CD14-positive monocyte (primary cell): ENCODE results near the gene KCTD13. TPM values are rescaled to one million over a fixed set of nuclear protein-coding genes. Genes with fewer than 3 reads are reported as not detected.

Experiments used
- DNase-seq, 3 donors: peaks; one replicate each; pipeline ENCODE4 v3.0.0-alpha.2; 2011 to 2022
- H2AFZ ChIP-seq: 2 replicates; pipeline ENCODE4 v1.6.0; 2012; ENCODE audit warnings: mild to moderate bottlenecking, low read depth, low read length, inconsistent platforms; ENCODE audit not compliant: insufficient read depth, poor library complexity, severe bottlenecking
- H3K27ac ChIP-seq, 2 donors: 1 replicate in 1 of 2; 2 replicates in 1 of 2; pipeline ENCODE4 v1.5.1; 2012 to 2013; ENCODE audit warnings: low read length in 2 of 2, control low read depth in 1 of 2, inconsistent platforms in 1 of 2, low read depth in 1 of 2, mild to moderate bottlenecking in 1 of 2
- H3K27me3 ChIP-seq, 2 donors: one replicate each; pipeline versions ENCODE4 v1.6.0 to v1.6.1; 2011 to 2013; ENCODE audit warnings: low read length in 2 of 2; ENCODE audit not compliant: control insufficient read depth in 2 of 2, insufficient read depth in 2 of 2
- H3K36me3 ChIP-seq, 2 donors: replicated peaks in 1 of 2; 1 replicate in 1 of 2; 2 replicates in 1 of 2; pipeline versions ENCODE4 v1.5.1 to v1.6.1; 2012 to 2013; ENCODE audit warnings: low read length in 2 of 2, control low read depth in 1 of 2, inconsistent platforms in 1 of 2, mild to moderate bottlenecking in 1 of 2; ENCODE audit not compliant: insufficient read depth in 2 of 2, control insufficient read depth in 1 of 2
- H3K4me1 ChIP-seq, 2 donors: 1 replicate in 1 of 2; 2 replicates in 1 of 2; pipeline versions ENCODE4 v1.5.1 to v1.6.1; 2012 to 2013; ENCODE audit warnings: low read length in 2 of 2, control low read depth in 1 of 2, inconsistent platforms in 1 of 2, mild to moderate bottlenecking in 1 of 2, moderate library complexity in 1 of 2; ENCODE audit not compliant: insufficient read depth in 2 of 2, control insufficient read depth in 1 of 2
- H3K4me2 ChIP-seq: replicated peaks from 2 replicates; pipeline ENCODE3; 2012; ENCODE audit warnings: low read length, moderate library complexity, mild to moderate bottlenecking; ENCODE audit not compliant: poor library complexity, severe bottlenecking; ENCODE audit errors: extremely low read depth
- H3K4me3 ChIP-seq, 3 experiments: fragments of 200-600 bp in 1 of 3; sonication (generic) in 1 of 3; replicated peaks in 1 of 3; 1 replicate in 2 of 3; 2 replicates in 1 of 3; pipeline ENCODE4 v1.5.1; 2011 to 2013; ENCODE audit warnings: low read length in 3 of 3, mild to moderate bottlenecking in 3 of 3, control low read depth in 2 of 3, low read depth in 2 of 3, inconsistent platforms in 1 of 3, moderate library complexity in 1 of 3
- H3K79me2 ChIP-seq: 2 replicates; pipeline ENCODE4 v1.6.0; 2012; ENCODE audit warnings: mild to moderate bottlenecking, control low read depth, inconsistent platforms, low read length, moderate library complexity; ENCODE audit not compliant: insufficient read depth
- H3K9ac ChIP-seq: 2 replicates; pipeline ENCODE4 v1.6.0; 2017; ENCODE audit warnings: low read length, mild to moderate bottlenecking; ENCODE audit not compliant: insufficient read depth, poor library complexity, severe bottlenecking
- H3K9me3 ChIP-seq, 2 donors: replicated peaks in 1 of 2; 1 replicate in 1 of 2; 2 replicates in 1 of 2; pipeline versions ENCODE4 v1.5.1 to v1.6.1; 2012 to 2013; ENCODE audit warnings: low read length in 2 of 2, control low read depth in 1 of 2; ENCODE audit not compliant: control insufficient read depth in 1 of 2, insufficient read depth in 1 of 2
- H4K20me1 ChIP-seq: 2 replicates; pipeline ENCODE4 v1.6.0; 2012; ENCODE audit warnings: mild to moderate bottlenecking, low read length, control low read depth, moderate library complexity; ENCODE audit not compliant: insufficient read depth
- H3K27ac Mint-ChIP-seq, 7 donors: one replicate each; pipeline ENCODE4 v1.8.0; 2020; ENCODE audit warnings: mild to moderate bottlenecking in 7 of 7, mixed read lengths in 7 of 7, moderate library complexity in 6 of 7, inconsistent platforms in 2 of 7
- H3K27me3 Mint-ChIP-seq, 3 donors: one replicate each; pipeline ENCODE4 v1.8.0; 2021 to 2022; ENCODE audit warnings: low read depth in 3 of 3, mild to moderate bottlenecking in 3 of 3, mixed read lengths in 3 of 3, moderate library complexity in 3 of 3, inconsistent platforms in 1 of 3
- H3K36me3 Mint-ChIP-seq, 2 donors: one replicate each; pipeline ENCODE4 v1.8.0; 2020; ENCODE audit warnings: mixed read lengths in 2 of 2, inconsistent platforms in 1 of 2, mild to moderate bottlenecking in 1 of 2
- H3K4me1 Mint-ChIP-seq: one replicate; pipeline ENCODE4 v1.8.0; 2020; ENCODE audit warnings: mild to moderate bottlenecking, mixed read lengths
- H3K4me3 Mint-ChIP-seq, 2 donors: one replicate each; pipeline ENCODE4 v1.8.0; 2020; ENCODE audit warnings: mild to moderate bottlenecking in 2 of 2, mixed read lengths in 2 of 2, moderate library complexity in 1 of 2
- H3K9me3 Mint-ChIP-seq, 7 donors: one replicate each; pipeline ENCODE4 v1.8.0; 2020 to 2022; ENCODE audit warnings: mixed read lengths in 7 of 7, mild to moderate bottlenecking in 6 of 7, moderate library complexity in 6 of 7, inconsistent platforms in 2 of 7
- CTCF ChIP-seq: fragments of 200-600 bp; IDR thresholded peaks from one replicate; pipeline ENCODE4 v1.8.0; 2022; ENCODE audit warnings: antibody characterized with exemption, mild to moderate bottlenecking
- WGBS: methylation state at CpG from one replicate; pipeline ENCODE4 v1.1.5; 2013; ENCODE audit warnings: missing lambda C conversion rate; ENCODE audit not compliant: insufficient coverage; 5-methylcytosine and 5-hydroxymethylcytosine counted together
- intact Hi-C, 2 donors: fragments of 100-400 bp; cut with micrococcal nuclease; formaldehyde crosslinking; loops; one replicate each; pipeline versions ENCODE4 v1.15.0 to v1.15.1; 2023
- polyA plus RNA-seq, 3 donors: library from polyadenylated mRNA; depleted of rRNA in 1 of 3; unstranded in 2 of 3; stranded (reverse) in 1 of 3; fragments of 300-500 nt in 2 of 3; fragments of >200 nt in 1 of 3; fragmentation: Illumina TruSeq in 2 of 3; gene quantifications; 1 replicate in 2 of 3; 2 replicates in 1 of 3; pipeline ENCODE4 v1.2.3, GENCODE V29; 2012 to 2021

Gene KCTD13
- polyA plus RNA-seq, 3 donors = 4.0 to 36.6 (median 4.7) TPM

DNA sequence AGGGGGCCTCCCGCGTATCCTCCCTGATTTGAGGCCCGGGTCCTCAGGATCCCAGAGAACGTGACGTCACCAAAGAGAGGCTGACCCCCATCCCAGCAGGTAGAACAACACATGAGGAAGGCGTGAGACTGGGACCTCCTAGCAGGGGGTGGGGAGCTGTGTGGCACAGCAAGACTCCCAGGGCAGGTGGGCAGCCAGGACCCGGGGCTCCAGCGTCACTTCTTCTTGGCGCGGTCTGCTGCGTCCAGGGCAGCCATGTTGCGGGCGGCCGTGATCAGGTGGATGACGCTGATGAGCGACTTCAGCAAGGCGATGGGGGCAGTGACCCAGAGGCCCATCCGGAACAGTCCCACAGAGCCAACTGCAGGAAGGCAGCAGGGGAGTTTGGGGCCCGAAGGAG is 67.1 kb downstream of the KCTD13 start:
- Mint-ChIP-seq H3K36me3 (peaks cover 33 to 40% of the 10 kb centered on the region in 2 donors), H3K27me3 (peaks cover 0 to 3% (median 2%) of the 10 kb centered on the region in 3 donors), H3K9me3 (peaks cover 0 to 2% (median 0%) of the 10 kb centered on the region in 7 donors), H3K27ac (peak overlapping the region in 1 of 7 donors; percentile 66), H3K4me1 (peaks cover 23% of the 10 kb centered on the region), H3K4me3 (no peak overlapping the region)
- WGBS = 95% methylated on average over 17 of the region's 19 CpGs
- H2AFZ ChIP-seq = no peak overlapping the region
- H3K4me2 ChIP-seq = no peak overlapping the region
- H3K36me3 ChIP-seq = peaks cover 30 to 34% of the 10 kb centered on the region in 2 donors
- H3K9me3 ChIP-seq = no peaks in the 10 kb centered on the region
- TF ChIP-seq CTCF = no peak
- H3K4me3 ChIP-seq = no peak overlapping the region
- intact Hi-C loops = no loop called here
- no peak overlapping the region for H3K27ac ChIP-seq
- peaks cover 23% of the 10 kb centered on the region for H3K79me2 ChIP-seq
- H3K9ac ChIP-seq = no peak overlapping the region
- H3K27me3 ChIP-seq = no peaks in the 10 kb centered on the region
- DNase-seq = no peak
- H4K20me1 ChIP-seq = peaks cover 23% of the 10 kb centered on the region
- H3K4me1 ChIP-seq = peaks cover 13 to 24% of the 10 kb centered on the region in 2 donors

DNA sequence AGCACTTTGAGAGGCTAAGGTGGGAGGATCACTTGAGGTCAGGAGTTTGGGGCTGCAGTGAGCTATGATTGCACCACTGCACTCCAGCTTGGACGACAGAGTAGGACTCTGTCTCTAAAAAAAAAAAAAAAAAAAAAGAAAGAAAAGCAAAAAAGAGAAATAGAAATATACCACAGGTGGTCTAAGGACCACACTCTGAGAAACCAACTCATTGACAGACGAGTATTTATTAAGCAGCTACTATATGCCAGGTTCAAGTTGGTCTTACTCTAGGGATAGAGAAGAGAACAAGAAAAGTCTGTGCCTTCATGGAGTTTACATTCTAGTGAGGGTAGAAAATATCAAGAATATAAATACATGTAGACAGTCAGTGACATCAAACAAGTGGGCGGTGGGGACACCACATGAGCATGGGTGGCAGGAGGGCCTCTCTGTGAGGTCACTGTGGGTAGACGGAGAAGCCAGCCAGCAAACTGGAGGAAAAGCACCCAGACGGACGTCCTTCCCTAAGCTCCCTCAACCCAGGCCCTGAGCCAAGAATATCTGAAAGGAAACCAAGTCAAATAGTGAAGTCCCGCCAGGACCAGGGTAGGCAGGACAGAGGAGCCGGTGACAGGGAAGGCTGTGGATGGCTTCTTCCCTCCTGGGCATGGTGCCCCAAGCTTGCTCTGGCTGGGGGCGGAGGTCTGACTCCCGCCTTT is 67.7 kb downstream of the KCTD13 start:
- H3K27ac ChIP-seq = no peak overlapping the region
- 83% methylated on average over 1 of the region's 10 CpGs for WGBS
- no peak for TF ChIP-seq CTCF
- H3K4me3 ChIP-seq = no peak overlapping the region
- Mint-ChIP-seq H3K36me3 (peaks cover 33 to 40% of the 10 kb centered on the region in 2 donors), H3K27me3 (peaks cover 0 to 3% (median 2%) of the 10 kb centered on the region in 3 donors), H3K9me3 (peaks cover 0 to 2% (median 0%) of the 10 kb centered on the region in 7 donors), H3K27ac (peak overlapping the region in 2 of 7 donors; percentile 14 to 25), H3K4me1 (peaks cover 19% of the 10 kb centered on the region), H3K4me3 (no peak overlapping the region)
- no peak overlapping the region for H3K4me2 ChIP-seq
- no peak overlapping the region for H3K9ac ChIP-seq
- no peaks in the 10 kb centered on the region for H3K27me3 ChIP-seq
- peaks cover 30 to 34% of the 10 kb centered on the region in 2 donors for H3K36me3 ChIP-seq
- intact Hi-C loops = no loop called here
- no peak overlapping the region for H2AFZ ChIP-seq
- H4K20me1 ChIP-seq = peaks cover 23% of the 10 kb centered on the region
- no peaks in the 10 kb centered on the region for H3K9me3 ChIP-seq
- H3K4me1 ChIP-seq = peaks cover 9 to 19% of the 10 kb centered on the region in 2 donors
- DNase-seq = no peak
- H3K79me2 ChIP-seq = peaks cover 23% of the 10 kb centered on the region
